Measurements from ENCODE around the gene ZNF211.

ZNF211 gene

DNA sequence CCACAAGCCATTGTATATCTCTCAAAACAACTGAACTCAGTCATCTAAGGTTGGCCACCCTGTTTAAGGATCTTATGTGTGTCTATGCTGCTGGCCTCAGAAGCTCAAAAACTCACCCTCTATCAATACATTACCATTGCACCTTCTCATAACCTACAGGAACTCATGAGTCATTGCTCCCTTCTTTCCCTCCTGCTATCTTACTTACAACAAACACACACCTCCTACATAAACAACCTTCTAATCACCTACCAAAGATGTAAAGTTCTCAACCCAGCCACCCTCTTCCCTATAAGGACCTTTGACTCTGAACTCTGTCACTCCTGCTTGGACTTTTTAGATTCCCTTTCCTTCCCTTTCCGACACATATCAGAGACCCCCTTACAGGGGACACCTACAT, 22.5 kb downstream of the ZNF211 start:
- no peak for DNase-seq (ENCODE audit: low read depth in 1 of 2, low spot score in 1 of 2)

DNA sequence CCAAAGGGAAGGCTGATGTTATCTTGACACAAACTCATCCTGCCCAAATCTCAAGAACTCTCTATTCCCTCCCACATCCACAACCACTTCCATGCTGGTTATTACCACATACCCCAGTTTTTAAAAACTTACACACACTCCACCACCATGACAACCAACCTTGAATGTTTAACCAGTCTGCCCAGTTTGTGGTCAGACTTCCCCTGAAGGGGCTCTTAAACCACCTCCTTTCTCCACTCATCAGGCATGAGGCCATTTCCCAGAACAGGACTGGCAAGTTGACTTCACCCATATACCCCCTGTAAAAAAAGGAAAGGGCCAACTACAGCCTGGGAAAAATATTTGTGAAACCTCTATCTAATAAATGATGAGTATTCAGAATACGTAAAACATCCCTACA, 23.4 kb downstream of the ZNF211 start:
- no peak for DNase-seq (ENCODE audit: low read depth in 1 of 2, low spot score in 1 of 2)

DNA sequence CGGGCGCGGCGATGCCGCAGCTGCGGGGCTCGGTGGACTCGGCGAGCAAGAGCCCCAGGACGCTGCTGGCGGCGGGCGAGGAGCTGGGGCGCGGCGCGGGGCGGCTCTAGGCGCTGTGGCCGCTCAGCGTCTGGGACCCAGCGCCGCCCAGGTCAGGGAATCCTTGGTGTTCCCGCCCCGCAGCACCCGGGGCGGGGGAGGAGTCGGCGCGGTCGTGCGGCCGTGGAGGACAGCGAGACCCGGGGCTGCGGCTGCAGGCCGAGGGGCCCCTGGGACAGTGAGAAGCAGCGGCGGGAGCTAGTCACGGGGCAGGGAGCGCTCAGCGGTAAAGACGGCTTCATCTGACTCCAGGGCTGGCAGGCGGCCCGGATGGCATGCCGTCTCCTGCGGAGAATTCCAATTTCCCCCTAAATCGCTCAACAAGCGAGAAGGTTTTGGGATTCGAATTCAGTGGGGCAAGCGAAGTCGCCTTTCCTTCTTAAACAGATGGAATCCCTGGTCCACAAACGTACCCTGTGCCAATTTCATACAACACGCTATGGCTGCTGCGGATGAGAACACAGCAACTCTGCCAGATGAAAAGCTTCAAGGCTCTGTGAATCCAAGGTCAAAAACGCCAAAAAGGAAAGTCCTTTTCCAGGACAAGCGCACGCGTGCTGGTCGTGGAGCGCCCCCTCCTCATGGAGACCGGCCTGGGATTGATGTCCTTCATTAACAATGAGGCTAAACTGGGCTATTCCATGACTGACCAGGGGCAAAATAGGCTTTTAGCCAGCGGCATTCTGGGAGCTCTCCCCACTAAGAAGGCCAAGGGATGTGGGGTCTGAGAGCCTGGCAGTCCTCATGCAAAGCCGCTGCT, 31.5 kb downstream of the ZNF211 start:
- no peak for DNase-seq (ENCODE audit: low read depth in 1 of 2, low spot score in 1 of 2)

DNA sequence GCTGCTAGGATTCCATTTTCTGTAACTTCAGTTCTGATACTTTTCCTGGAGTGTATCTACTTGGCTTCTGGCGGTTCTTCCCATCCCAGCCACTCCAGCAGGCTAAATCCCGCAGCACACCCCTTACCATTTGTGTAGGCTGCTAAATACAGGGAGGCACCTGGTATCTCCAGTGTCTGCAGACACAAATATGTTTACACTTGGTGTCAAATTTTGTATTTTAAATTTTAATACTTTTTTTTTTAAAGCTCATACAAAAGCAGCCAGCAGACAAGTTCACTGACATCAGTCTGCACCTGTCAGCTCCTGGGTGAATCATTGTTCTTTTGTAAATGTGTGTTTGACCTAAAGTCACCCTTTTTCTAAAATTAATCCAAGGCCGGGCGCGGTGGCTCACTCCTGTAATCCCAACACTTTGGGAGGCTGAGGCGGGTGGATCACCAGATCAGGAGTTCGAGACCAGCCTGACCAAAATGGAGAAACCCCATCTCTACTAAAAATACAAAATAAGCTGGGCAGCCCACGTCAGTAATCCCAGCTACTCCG, 32.4 kb downstream of the ZNF211 start:
- DNase-seq (ENCODE audit: low read depth in 1 of 2, low spot score in 1 of 2): no peak

DNA sequence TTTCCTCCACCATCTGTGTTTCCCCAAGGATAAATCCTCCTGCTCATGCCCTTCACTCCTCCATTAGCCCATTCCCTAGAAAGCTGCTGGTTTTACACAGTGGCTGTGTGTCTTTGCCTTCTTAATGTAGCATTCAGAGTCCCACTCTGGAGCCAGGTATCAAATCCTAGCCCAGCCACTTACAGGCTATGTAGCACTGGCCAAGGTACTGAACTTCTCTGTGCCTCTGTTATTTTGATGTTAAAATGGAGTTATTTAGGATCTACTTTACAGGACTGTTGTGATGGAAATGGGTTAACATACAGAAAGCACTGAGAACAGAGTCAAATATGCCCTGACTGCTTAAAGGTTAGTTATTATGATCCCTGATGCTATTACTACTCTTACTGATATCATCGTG, 34.3 kb downstream of the ZNF211 start:
- no peak for DNase-seq (ENCODE audit: low read depth in 1 of 2, low spot score in 1 of 2)

DNA sequence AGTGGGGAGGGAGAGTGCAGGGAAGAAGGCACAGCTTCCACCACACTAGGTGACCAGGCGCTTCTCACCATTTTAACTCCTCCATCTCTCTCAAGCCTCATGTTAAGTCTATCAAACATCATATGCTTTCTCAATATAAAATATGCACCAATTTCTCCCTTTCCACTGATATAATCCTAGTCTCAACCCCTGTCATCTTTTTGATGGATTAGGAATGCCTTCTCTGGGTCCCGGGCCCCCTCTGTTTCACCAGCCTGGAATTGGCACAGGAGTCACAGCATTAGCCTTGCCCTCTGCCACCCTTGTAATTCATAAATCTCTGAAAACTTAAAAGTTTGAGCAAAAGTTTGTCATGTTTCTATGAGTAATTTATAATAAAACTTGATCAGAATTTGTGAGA, 35.7 kb downstream of the ZNF211 start, which contains the start of gene ZSCAN4:
TSS of gene ZSCAN4 (plus strand) at position 301 of the 400 bp plus-strand sequence. CDS start 7,211 bp downstream, outside the sequence.
- no peak for DNase-seq (ENCODE audit: low read depth in 1 of 2, low spot score in 1 of 2)

DNA sequence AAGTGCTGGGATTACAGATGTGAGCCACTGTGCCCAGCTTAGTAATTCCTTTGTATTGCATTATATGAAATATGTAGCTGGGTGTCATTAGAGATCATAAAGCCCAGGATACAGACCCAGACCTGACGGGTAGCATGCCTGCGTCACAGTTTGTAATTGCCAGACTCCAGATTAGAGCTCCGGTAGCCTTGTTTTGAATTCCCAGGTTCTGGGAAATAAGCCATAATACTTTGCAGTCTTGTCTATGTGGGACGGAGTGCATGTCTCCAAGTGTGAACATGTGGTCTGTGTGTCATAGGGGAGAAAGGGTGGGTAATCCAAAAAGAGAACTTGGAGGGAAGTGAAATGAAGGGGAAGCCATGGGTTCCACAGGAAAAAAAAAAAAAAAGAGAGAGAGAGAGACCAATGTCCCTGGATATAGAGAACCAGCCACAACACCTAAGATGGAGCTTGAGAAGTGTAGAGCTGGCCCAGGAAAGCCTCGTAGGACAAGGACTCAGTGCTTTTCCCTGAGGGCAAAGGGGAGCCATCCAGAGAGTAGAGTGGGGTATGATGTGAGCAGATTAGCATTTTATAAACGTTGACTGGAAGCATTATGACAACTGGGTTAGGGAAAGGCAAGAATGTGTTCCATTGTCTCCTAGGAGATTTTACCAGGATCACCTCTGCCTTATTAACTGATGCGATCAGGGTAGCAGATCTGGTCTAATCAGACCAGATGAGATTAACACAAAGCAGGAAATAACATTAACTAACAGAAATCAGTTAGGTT, 38.3 kb downstream of the ZNF211 start:
- no peak for DNase-seq (ENCODE audit: low read depth in 1 of 2, low spot score in 1 of 2)

DNA sequence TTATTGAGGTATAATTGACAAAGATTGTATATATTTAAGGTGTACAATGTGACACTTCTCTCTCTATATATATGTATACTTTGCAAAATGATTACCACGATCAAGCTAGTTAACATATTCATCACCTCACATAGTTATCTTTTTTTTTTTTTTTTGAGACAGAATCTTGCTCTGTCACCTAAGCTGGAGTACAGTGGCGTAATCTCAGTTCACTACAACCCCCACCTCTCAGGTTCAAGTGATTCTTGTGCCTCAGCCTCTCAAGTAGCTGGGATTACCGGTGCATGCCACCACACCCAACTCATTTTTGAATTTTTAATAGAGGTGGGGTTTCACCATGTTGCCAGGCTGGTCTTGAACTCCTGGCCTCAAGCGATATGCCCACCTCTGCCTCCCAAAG, 39.5 kb downstream of the ZNF211 start:
- DNase-seq (ENCODE audit: low read depth in 1 of 2, low spot score in 1 of 2): no peak

DNA sequence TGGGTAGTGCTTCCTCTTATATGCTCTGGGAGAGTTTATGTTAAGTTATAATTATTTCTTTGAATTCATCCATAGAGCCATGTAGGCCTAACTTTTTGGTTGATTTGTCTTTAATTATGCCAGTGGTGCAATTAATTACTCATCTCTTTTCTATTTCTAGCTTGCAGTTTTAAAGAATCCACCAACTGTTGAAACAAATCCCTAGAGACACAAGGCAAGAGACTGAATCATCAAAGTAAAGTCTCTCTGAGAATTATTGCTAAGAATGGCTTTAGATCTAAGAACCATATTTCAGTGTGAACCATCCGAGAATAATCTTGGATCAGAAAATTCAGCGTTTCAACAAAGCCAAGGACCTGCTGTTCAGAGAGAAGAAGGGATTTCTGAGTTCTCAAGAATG, 42.9 kb downstream of the ZNF211 start:
- no peak for DNase-seq (ENCODE audit: low read depth in 1 of 2, low spot score in 1 of 2)

DNA sequence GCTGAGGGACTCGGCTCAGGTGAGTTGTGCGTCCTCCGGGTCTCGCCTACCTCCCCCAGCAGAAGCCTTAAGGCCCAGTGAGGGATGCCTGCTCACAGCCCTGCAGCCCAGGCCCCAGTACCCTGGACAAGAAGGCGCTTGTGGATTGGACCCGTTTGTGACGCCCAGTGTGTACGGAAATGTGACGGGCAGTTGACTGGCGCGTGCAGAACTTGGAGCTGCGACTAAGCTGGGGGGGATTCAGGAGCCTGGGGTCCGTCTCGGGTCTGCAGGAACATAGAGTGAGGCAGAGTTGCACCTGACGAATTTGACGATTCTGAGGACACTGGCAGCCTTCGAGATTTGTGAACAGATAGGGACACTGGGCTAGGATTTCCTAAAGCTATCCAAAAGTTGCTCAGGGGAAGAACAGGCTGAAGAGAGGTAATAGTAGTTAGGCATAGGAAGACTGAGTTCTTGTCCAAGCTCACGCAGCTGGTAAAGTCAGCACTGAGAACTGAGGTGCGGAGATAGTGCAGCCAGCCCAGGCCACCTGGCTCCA, 49.3 kb downstream of the ZNF211 start:
- DNase-seq (ENCODE audit: low read depth in 1 of 2, low spot score in 1 of 2): no peak

DNA sequence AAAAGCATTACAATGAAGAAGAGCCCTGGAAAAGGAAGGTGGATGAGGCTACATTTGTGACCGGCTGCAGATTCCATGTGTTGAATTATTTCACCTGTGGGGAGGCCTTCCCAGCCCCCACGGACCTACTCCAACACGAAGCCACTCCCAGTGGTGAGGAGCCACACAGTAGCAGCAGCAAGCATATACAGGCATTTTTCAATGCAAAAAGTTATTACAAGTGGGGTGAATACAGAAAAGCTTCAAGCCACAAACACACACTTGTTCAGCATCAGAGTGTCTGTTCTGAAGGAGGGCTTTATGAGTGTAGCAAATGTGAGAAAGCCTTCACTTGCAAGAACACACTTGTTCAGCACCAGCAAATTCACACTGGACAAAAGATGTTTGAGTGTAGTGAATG, 53.8 kb downstream of the ZNF211 start:
- DNase-seq (ENCODE audit: low read depth in 1 of 2, low spot score in 1 of 2): no peak

DNA sequence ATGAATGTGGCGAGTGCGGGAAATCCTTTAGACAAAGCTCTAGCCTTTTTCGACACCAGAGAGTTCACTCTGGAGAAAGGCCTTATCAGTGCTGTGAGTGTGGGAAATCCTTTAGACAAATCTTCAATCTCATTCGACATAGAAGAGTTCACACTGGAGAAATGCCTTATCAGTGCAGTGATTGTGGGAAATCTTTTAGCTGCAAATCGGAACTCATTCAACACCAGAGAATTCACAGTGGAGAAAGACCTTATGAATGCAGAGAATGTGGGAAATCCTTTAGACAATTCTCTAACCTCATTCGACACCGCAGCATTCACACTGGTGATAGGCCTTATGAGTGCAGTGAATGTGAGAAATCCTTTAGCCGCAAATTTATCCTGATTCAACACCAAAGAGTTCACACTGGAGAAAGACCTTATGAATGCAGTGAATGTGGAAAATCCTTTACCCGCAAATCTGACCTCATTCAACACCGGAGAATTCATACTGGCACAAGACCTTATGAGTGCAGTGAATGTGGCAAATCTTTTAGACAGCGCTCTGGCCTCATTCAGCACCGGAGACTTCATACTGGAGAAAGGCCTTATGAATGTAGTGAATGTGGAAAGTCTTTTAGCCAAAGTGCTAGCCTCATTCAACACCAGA, 54.5 kb downstream of the ZNF211 start:
- DNase-seq (ENCODE audit: low read depth in 1 of 2, low spot score in 1 of 2): no peak

DNA sequence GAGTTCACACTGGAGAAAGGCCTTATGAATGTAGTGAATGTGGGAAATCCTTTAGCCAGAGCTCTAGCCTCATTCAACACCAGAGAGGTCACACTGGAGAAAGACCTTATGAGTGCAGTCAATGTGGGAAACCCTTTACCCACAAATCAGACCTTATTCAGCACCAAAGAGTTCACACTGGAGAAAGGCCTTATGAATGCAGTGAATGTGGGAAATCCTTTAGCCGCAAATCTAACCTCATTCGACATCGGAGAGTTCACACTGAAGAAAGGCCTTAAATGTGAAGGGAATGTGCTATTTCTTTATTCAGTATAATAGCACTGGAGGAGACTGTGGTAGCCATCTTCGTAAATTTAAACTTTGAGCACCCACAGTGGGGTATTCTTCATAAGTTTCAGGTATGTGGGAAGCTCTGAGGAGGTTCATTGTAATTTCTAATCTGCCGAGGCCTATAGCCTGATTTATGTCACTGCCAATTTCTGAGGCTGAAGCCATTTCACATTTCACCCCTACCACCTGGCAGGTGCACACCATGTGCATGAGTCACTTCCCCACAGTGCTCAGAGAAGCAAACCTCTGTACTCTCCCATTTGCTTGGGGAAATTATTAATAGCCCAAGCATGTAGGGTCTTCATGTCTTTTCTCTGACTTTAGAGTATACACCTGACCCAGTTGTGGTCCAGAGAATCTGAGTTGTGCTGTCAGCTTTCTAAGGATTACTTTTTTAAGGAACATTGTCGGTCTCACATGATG, 55.2 kb downstream of the ZNF211 start:
- DNase-seq (ENCODE audit: low read depth in 1 of 2, low spot score in 1 of 2): no peak

DNA sequence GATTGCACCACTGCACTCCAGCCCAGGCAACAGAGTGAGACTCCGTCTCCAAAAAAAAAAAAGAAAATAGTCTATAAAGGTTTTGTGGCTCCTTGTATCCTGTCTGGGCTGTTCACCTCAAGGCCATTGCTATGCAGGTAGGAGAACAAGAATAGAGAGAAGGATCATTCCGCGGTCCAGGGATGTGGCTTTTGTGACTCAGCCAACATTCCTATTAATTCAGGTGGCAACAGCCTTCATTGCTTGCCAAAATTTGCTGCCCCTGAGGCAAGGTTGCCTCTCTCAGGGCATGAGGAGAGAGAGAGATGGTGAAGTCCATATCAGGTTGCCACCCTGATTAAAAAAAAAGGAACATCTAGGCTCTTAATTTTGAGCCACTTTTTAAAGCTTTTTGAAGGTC, 56.8 kb downstream of the ZNF211 start:
- no peak for DNase-seq (ENCODE audit: low read depth in 1 of 2, low spot score in 1 of 2)
